NCI-H187 (cell line): ENCODE measurements around the gene P2RX2.
"Not testable (repeated sequence)": the region's sequence is repeated elsewhere in the genome, so short reads cannot be mapped to it uniquely, and the experiment has no call there.

ENCODE experiments used
- DNase-seq, 2 experiments: peaks; one replicate each; lab custom pipeline; 2025; lab: John Stamatoyannopoulos, UW

The P2RX2 gene

DNA sequence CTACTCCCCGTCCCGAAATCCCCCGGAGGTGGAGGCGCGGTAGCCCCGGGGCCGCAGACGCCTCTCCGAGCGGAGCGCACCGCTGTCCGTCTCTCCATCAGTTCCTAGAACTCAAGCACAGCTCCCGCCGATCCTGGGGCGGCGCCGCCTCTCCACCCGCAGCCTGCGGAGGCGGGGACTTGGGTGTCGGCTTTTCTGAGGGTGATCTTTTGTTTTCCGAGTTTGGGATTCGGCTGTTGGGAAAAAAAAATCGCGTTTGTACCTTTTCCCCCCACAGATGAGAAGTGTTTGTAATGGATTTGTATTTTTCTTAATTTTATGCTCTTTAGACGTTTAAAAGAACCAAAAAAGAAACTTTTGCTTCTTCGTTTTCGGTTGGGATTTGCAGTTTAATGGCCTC, 34.8 kb upstream of the P2RX2 start:
- DNase-seq, result no peak

GRCh38 chr12:132584429-132584828, 34.1 kb upstream of the P2RX2 start:
- no peak for DNase-seq

- no peak for DNase-seq
These were observed 33.4 kb upstream of the P2RX2 start for GRCh38 chr12:132585177-132585576.

- DNase-seq, result no peak
These were observed 31.6 kb upstream of the P2RX2 start for GRCh38 chr12:132586929-132587328.

DNA sequence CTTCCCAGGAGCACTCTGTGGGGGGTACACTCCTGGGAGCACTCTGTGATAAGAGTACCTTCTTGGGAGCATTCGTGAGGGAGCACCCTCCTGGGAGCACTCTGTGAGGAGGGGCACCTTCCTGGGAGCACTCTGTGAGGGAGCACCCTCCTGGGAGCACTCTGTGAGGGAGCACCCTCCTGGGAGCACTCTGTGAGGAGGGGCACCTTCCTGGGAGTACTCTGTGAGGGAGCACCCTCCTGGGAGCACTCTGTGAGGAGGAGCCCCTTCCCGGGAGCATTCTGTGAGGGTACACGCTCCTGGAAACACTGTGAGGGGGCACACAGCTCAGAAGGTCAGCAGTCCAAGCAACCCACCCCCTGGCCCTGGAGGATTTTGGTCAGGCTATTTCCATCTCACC, 30.8 kb upstream of the P2RX2 start:
- DNase-seq, result no peak

GRCh38 chr12:132588319-132588718, 30.3 kb upstream of the P2RX2 start:
- no peak for DNase-seq

- DNase-seq, result no peak
These were observed 29.5 kb upstream of the P2RX2 start for GRCh38 chr12:132588821-132589669.

DNA sequence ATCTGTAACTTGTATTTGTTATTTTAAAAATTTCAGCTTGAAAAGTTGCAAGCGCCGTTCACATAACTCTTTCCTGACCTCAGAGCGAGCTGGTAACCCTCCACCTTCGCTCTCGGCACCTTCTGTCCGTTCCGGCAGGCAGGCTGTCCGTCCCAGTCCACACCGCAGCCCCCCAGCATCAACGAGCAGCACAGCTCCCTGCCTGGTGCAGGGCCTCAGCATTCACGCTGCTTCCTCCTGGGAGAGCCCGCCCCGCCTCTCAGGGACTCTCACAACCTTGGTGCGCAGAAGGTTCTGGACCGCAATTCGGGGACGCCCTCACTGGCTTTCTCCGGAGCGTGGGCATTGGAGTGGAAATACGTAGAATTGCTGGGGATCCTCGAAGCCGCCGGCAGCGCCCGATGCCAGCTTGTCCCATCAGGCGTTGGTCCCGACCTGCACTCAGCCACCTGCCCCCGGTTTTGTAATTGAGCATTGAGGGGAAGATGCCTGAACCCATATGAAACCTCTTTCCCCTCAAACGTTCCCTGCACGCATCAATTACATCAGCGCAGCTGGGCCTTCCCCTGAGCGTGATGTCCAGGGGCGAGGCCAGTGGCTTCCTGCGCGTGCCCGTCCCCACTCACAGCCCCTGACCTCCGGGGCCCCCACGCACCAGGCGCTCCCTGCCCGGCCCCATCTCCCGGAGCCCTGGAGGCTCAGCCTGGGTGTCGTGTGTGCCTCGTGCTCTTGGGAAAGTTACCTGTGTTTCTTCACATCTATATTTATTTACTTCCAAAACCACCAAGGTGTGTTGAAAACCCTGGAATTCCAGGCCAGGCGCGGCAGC, 27.3 kb upstream of the P2RX2 start:
- DNase-seq, result no peak

- DNase-seq, result no peak
These were observed 26.1 kb upstream of the P2RX2 start for GRCh38 chr12:132592282-132592970.

GRCh38 chr12:132593071-132593470, 25.5 kb upstream of the P2RX2 start:
- DNase-seq, result no peak

DNA sequence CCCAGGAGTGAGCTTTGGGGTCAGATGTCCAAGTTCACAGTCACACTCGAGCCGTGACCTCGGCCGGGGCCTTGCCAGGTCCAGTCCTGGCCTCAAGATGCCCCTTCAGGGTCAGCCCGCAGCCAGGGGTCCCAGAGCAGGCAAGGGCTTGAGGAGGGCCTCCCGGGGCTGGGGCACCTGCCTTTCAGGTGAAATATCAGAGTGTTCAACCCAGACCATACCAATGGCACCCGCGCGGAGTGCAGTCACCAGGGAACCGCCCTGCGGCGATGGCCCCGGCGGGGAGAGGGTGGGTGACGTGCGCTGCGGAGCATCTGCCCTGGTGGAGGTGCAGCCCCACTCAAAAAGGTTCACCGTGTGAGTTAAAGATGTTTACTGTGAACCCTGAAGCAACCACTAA, 25.1 kb upstream of the P2RX2 start:
- DNase-seq, result no peak

DNA sequence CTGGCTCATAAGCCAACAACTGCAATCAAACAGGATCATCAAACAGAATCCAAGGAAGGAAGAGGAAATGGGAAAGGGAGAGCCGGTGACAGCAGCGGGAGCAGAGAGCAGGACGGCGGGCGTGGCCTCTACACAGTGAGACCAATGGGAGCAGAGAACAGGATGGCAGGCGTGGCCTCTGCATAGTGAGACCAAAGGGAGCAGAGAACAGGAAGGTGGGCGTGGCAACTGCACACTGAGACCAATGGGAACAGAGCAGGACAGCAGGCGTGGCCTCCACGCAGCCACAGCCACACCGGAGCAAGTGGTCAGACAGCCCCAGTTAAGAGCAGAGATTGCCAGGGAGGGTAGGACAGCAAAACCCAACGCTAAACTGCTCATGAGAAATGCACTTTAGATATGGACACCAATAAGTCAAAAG, 24.6 kb upstream of the P2RX2 start:
- peak; percentile 91 to 98 for DNase-seq

- no peak for DNase-seq
These were observed 23.4 kb upstream of the P2RX2 start for GRCh38 chr12:132595183-132595582.

GRCh38 chr12:132596016-132596415, 22.6 kb upstream of the P2RX2 start:
- DNase-seq, result no peak

DNA sequence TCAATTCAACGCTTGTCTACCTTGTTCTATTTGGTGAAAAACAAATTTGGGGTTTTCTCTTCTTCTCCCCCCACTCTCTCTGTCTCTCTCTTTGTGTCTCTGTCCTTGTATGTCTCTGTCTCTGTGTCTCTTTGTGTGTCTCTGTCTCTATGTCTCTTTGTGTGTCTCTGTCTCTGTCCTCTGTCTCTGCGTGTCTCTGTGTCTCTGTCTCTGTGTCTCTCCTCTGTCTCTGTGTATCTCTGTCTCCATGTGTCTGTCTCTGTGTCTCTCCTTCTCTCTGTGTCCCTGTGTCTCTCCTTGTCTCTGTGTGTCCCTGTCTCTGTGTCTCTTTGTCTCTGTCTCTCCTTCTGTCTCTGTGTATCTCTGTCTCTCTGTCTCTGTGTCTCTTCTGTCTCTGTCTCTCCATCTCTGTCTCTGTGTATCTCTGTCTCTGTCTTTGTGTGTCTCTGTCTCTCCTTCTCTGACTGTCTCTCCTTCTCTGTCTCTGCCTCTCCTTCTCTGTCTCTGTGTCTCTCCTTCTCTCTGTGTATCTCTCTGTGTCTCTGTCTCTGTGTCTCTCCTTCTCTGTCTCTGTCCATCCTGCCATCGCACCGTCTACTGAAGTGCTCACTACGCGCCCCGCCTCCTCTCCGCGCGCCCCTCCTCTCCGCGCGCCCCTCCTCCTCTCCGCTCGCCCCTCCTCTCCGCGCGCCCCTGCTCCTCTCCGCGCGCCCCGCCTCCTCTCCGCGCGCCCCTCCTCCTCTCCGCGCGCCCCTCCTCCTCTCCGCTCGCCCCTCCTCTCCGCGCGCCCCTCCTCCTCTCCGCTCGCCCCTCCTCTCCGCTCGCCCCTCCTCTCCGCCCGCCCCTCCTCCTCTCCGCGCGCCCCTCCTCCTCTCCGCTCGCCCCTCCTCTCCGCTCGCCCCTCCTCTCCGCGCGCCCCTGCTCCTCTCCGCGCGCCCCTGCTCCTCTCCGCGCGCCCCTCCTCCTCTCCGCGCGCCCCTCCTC, 21.0 kb upstream of the P2RX2 start:
- DNase-seq, result no peak

- not testable (repeated sequence) for DNase-seq
These were observed 19.1 kb upstream of the P2RX2 start for GRCh38 chr12:132599502-132599901.

DNA sequence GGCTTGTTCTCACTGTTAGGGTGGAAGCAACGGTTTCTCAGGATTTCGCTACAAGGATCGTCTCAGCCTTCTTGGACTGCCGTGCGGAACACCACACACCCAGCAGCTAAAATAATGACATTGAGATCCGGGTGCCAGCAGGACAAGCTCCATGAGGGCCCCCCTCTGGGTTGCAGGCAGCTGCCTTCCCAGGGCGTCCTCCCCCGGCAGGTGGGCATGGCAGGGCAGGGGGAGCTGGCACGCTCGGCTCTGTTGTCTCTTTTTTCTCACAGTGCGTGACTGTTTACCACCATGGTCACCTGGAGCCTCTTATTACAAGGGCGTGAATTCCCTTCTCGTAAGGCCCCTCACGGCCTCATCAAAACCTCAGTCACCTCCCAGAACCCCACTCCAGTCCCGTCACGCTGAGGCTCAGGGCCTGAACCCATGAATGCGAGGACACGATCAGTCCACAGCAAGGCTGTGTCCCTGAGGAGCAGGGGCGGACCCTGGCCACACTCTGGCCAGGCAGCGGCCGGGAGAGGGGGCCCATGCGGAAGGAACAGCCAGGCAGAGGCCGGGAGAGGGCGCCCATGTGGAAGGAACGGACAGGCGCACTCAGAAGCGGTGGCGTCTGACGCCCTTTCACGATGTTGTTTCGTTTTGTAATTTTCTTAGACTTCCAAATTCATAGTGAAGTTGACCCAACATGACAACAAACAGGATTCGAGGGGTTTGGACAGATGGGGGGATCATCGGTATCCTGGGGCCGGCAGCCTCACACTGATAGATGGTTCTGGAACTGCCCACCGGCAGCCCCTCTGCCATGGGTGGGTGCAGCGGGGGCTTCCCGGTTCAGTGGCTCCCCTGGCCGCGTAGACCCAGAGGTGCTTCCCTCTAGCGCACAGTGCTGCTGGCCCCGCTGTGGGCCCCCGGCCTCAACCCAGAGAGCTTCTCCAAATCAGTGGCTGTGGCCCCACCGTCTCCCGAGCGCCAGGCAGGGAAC, 18.2 kb upstream of the P2RX2 start:
- DNase-seq, result peak; percentile 56 to 86

DNA sequence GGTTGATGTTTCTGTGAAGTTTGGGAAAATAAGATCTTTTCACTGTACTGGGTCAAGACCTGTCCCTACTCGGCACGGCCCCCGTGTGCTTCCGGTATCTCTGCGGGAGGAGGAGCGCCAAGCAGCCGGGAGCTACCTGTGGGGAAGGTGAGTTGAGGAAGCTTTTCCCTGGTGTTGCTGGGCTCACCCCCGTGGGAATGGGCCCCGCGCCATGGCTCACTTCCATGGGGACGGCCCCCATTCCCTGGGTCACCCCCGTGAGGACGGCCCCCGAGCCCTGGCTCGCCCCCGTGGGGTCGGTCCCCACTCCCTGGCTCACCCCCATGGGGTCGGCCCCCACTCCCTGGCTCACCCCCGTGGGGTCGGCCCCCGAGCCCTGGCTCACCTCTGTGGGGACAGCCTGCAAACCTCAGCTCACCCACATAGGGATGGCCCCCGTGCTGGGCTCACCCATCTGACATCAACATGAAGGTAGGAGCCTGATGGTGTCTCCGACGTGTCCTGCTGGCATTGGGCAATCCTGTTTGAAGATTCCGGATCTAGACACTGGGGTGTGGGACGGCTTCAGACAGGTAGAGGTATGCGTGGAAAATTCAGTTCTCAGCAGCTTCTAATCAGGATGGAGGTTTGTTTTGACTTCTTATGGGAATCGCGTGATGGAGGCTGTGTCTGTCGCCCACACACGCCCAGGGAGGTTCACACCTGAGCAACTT, 17.2 kb upstream of the P2RX2 start:
- DNase-seq, result no peak

DNA sequence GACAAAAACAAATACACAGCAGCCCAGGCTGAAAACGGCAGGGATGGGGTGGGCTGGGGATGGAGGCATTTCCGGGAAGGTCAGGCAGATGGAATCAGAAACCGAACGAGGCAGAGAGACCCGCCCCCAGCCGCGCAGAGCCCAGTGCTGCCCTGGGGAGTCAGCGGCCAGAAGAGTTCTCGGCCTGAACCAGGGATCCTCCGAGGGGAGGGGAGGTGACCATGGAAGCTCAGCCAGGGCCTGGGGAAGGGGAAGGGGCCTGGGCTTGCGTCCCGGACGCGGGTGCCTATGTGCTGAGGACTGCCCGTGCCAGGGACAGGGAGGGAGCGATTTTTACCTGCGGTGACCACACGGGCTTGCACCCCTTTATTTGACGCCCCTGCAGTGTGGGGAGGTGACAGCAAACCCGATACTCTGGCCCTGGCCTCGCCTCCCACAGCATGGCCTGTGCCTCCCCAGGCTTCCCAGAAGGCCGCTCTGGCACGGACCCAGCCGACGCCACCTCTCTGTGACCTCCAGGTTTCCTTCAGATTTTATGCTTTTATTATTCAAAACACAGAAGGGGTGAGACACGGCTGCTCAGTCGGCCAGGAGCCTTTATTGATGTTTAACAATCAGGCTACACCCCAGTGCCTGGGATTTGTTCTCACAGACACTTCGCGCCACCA, 15.9 kb upstream of the P2RX2 start:
- DNase-seq, result no peak
